Activated CD4-positive, alpha-beta T cell treated with anti-CD3 and anti-CD28 coated beads for 24 hours (primary cell): ENCODE measurements around the gene GEN1.

Experiments
- DNase-seq, 2 donors: peaks; one replicate each; pipeline ENCODE4 v3.0.0-alpha.2; 2020; ENCODE audit warnings: low read depth in 2 of 2

GEN1 gene

GRCh38 chr2:17827785-17828184 is 73.8 kb downstream of the GEN1 start:
- DNase-seq, result no peak

GRCh38 chr2:17830053-17831034 is 76.4 kb downstream of the GEN1 start:
- DNase-seq, result peak; percentile 1 to 34

- DNase-seq, result no peak
Measured at GRCh38 chr2:17835516-17835915, 81.6 kb downstream of the GEN1 start.
